C4-2B (cell line): ENCODE measurements around the gene CASQ2.
"Not testable (repeated sequence)": the region's sequence is repeated elsewhere in the genome, so short reads cannot be mapped to it uniquely, and the experiment has no call there.

Source experiments
- CTCF ChIP-seq: fragments of 450-650 bp; conservative IDR thresholded peaks from 2 replicates; pipeline ENCODE4 v1.5.1; 2017; ENCODE audit warnings: mild to moderate bottlenecking
- ZFX ChIP-seq: fragments of 450-650 bp; IDR thresholded peaks from 2 replicates; pipeline ENCODE4 v1.6.1; 2017

- TF ChIP-seq CTCF, ZFX: not testable (repeated sequence)
These were observed 12.1 kb upstream of the CASQ2 start for GRCh38 chr1:115780655-115781054.
